Endometrial microvascular endothelial cells (primary cell): ENCODE measurements around the gene ARID1B. TPM values are rescaled to one million over a fixed set of nuclear protein-coding genes. Genes with fewer than 3 reads are reported as not detected.
"Not testable (repeated sequence)": the region's sequence is repeated elsewhere in the genome, so short reads cannot be mapped to it uniquely, and the experiment has no call there.

ENCODE experiments used
- in situ Hi-C: cut with HindIII; loops from 2 replicates; pipeline ENCODE4 v1.10.0; 2017; ENCODE audit warnings: low sequenced_read_pairs, low pct_unique_long_range_greater_than_20kb; ENCODE audit errors: inconsistent ontology term
- total RNA-seq: library from RNA; depleted of rRNA; stranded (reverse); fragments of >200 nt; gene quantifications from one replicate; pipeline ENCODE4 v1.2.3, GENCODE V29; 2015; ENCODE audit errors: inconsistent ontology term

ARID1B gene
- total RNA-seq, 1 donor from 2014 or later = 24.6 TPM

DNA sequence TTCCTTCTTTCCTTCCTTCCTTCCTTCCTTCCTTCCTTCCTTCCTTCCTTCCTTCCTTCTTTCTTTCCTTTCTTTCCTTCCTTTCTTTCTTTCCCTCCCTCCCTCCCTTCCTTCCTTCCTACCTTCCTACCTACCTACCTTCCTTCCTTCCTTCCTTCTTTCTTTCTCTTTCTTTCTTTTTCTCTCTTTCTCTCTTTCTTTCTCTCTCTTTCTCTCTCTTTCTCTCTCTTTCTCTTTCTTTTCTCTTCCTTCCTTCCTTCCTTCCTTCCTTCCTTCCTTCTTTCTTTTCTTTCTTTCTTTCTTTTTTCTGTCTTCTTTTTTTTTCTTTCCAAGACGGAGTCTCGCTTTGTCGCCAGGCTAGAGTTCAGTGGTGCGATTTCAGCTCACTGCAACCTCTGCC, 262.5 kb downstream of the ARID1B start:
- in situ Hi-C loops = not testable (repeated sequence)

DNA sequence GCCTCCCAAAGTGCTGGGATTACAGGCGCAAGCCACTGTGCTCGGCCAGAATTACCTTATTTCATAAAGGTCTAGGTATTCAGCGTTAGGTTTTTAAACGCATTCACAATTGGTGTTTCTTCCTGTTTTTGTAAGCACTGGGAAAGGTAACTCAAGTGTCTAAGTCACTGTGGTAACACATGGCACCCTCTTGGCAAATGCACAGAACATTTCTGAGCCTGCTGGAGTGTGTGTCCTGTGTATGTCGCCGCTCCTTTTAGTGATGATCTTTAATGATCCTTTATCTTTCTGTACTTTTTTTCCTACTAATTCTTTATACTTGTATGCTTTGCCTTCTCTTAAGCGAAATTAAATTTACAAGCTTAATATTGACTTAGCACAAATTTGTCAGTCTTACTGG, 263.0 kb downstream of the ARID1B start:
- in situ Hi-C loops = no loop called here

DNA sequence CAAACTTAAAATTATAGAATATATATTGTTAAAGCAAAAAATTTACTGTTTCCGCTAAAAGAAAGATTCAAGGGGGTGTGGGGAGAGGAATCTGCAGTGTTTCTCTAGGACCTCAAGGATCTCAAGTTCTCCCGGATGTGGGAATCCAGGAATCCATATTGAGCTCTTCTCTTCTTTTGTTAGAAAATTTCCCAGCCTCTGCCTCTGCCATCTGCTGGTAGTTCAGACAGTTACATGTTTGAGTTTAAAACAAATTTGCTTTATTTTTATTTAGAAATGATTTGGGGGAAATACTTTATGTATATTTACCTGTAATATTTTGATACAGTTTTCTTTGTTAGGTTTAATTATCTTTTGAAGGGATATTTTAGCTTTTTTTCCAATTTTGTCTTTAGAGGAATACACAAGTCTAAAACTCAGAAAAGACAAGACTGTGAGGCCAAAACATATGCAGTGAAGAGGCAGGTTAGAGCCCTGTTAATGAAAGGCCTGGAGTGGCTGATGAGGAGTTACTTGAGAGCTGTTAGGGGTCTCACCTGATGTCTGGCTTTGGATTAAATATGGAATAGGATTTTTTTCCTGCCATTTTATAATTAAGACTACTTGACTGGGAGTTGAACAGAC, 268.8 kb downstream of the ARID1B start:
- in situ Hi-C loops = no loop called here

DNA sequence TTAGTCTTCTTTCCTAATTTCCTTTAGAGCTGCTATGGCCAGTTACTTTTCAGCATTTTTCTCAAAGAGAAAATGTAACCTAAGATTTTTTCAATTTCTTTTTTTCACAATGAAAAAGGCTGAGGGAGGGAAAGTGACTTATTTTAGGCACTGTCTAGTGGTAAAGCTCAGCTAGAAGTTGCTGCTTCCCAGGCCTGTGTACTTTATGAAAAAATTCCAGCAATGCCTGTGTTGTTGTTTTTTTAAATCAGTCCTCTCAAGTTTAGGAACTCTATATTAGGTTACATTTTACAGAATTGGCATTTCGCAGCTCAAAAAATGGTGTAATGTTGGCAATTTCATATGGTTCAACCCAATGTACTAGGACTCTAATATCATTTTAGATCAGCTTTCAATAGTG, 269.6 kb downstream of the ARID1B start:
- in situ Hi-C loops = no loop called here

DNA sequence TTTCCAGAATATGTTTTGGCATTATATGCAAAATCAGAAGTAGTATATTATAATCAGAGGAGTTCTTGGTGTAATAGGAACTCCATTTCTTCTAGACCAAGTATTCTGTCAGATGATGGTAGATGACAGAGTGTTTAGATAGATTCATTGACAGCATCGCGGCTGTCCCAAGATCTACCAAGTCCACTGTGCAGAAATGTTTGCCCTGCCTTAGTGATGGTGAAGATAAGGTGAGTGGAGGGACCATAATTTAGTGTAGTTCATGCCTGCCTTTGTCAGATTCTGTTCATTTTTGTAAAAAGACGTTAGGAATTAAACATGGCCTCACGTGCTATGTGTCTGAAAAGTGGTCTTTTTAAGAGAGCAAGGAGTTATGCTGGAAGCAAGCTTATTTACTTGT, 270.1 kb downstream of the ARID1B start:
- in situ Hi-C loops = no loop called here

DNA sequence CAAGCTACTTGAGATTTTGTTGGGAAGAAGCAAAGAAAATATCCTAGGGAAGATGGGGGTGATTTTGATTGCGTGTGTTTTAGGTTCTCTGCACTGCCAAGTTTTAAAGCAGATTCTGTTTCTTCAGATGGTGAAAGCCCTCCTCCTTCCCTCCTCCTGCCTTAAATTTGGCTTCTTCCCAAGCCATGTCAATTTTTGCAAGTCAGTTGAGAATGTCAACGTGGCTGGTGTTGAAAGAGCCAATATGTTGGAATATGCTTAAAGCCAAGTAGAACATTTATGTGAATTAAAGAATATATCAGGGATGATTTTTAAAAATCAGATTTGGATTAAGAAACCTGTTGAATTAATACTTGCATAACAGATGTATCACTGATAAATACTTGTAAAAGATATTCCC, 270.8 kb downstream of the ARID1B start:
- in situ Hi-C loops = no loop called here

DNA sequence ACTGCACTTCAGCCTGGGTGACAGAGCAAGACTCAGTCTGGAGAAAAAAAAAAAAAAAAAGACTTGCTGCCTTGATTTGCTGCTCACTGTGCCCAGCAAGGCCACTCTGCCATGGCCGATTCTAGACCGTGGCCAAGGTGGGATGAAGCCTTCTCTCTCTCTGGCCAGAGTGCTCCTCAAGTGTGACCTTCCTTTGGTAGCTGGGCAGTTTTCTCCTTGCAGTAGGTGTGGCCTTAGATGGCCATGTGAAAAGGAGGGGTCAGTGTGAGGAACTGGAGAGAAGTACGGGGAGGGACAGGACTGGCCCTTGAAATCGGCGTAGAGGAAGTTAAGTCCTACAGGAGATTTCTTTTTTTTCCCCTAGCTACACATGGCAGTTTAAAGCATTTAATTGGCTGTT, 272.0 kb downstream of the ARID1B start:
- in situ Hi-C loops = no loop called here

DNA sequence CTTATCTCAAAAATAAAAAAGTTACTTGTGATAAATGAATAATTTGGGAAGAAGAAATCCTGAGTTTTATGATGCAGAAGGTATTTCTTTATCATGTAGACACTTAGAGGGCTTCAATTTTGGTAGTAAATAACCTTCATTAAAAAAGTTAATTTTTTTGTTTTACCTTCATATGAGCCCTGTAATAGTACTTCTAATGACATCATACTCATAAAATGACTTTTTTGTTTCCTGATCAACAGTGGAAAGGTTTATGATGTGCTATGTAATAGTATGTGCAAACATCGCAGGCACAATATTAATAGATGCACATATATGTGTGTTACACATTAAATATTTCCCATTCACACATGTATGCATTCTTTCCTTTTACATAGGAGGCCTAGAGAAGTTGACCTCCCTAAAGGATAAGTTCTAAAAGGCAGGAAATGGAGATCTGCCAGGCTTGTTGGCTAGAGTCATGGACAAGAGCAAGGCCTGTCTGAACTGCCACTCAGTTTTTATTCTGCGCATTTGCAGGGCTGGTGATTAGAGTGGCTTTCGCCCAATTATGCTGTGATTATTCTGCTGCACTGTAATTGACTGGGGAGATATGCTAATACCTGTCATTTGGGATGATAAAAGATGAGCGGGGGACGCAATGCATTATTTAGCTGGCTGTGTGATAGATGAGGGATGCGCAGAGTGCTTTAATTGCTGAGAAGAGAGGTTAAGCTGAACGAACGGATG, 273.5 kb downstream of the ARID1B start:
- in situ Hi-C loops = no loop called here

DNA sequence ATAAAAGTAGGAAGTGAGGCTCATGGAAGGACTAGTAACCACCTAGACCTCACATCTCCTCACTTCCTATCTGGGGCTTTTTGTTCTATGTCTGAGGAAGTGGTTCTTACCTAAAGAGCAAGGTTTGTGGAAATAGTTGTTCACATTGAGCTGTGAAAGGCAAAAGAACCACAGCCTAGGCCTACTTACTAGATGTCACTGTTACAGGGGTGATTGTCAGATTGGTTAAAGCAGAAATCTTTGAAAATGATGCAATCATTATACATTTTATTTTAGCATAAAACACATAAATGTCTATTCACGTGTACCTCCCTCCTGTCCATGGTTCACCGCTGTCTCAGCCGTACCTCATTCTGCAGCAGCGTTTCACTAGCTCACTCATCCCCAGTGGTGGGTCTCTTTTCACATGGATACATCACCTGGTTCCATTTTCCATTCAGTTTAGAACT, 277.4 kb downstream of the ARID1B start:
- in situ Hi-C loops = no loop called here

DNA sequence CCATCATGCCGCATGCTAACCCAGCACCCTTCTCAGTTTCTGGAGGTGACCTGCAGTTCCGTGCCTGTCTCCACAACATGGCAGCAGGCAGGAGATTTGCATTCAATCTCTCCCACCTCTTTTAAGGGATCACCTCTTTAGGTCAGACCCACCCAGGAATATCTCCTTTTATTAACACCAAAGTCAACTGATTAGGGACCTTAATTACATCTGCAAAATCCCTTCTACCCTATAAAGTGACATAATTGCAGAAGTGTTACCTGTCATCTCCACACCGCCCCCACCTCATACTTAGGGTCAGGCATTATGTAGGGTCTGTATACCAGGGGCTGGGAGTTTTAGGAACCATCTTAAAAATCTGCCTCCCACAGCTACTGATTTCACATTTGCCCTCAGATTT, 278.7 kb downstream of the ARID1B start:
- in situ Hi-C loops = no loop called here

DNA sequence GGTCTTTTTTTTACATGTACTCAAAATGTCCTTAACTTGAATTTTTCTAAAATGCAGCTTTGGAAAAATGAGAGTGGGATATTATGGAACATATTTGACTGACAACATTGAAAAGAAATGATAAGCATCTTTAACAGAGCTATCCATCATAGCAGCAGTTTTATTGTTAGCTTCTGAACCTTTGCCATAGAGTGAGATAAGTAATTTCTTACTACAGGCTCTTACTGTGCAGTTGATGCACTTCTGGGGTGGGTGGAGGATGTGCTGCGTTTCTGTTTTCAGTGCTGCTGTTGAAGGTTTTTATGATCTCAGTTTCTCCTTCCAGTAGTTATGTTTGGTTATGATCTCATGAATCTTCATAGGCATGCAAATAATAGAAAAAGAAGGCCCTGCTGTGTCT, 279.1 kb downstream of the ARID1B start:
- in situ Hi-C loops = no loop called here

DNA sequence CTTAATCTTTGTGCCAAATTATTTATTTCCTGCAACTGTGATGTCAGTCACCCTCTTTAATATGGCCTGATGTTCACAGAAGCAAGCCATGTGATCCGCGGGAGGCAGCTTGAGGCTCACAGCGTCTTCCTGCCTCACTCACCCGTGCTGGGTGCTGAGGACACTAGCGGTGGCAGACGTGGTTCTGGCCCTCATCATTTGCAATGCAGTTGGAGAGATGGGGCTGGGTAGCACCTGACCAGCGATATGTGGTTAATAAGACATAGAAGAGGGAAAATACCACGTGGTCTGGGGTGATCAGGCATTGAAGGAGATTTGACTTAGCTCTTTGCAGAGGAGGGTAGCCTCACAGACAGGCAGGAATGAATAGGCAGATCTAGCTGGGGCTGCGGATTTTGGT, 281.4 kb downstream of the ARID1B start:
- in situ Hi-C loops = no loop called here

DNA sequence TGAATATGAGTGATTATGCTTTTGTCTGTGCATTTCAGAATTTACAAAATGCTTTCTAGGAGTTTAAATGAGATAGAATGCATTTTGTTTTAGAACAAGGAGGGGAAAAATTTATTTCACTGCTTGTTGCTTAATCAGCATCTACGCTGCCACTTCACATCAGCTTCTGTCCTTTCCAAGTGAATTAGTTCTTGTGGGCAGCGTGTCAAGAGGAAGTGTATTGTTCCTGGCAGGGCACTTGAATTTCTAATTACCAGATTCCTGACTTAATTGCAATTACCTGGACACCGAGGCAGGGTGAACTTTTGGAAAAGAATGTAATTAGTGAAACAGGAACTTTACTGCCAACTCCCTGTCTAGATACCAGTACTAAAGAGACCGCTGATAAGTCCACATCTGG, 282.6 kb downstream of the ARID1B start:
- in situ Hi-C loops = no loop called here

DNA sequence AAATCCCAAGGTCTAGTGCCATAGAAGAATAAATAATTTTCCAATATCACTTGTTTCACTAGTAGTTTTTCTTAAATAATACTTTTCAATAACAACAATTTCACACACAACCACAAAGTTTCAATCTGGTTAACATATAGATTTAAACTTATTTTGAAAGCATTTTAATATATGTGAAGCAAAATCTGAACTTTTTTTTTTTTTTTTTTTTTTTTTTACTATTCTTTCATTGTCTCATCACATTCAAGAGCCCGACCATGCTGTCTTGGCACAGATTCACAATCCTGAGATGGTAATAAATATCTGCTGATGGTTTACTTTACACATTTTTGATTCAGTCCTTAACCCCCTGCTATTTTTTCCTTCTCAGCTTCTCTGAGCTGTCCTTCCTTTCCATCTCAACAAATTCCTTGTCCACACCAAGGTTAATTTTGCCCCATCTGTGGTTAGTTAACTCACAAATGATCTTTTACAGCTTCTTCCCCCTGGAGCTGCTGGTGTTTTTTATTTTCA, 283.3 kb downstream of the ARID1B start:
- in situ Hi-C loops = no loop called here

DNA sequence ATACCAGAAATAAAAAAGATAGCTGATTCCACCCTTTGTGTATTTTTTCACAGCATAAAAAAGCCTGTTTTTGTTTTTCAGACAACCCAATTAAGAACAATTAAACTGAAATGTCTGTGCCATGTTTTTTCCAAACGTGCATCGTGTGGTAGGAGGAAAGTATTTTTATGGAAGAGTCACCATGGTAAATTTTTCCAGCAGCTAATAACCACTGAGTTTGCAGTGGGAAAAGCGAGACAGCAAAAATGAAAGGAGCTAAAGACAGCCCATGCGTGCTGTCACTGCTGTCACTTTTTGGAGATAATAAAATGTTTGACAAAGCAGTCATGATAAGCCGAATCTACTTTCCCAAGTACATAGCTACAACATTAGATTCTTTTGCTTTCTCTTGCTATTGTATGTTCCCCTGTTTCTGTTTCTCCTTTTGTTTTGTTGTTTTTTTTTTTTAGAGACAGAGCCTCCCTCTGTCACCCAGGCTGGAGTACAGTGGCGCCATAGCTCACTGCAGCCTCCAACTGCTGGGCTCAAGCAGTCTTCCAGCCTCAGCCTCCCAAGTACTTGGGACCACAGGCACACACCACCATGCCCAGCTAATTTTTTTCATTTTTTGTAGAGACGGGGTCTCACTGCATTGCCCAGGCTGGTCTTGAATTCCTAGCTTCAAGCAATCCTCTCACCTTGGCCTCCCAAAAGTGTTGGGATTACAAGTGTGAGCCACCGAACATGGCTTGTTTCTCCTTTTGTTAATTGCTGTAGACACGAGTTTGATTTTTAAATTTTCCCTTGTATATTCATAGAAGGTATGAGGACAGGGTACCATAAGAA, 284.8 kb downstream of the ARID1B start:
- in situ Hi-C loops = no loop called here

DNA sequence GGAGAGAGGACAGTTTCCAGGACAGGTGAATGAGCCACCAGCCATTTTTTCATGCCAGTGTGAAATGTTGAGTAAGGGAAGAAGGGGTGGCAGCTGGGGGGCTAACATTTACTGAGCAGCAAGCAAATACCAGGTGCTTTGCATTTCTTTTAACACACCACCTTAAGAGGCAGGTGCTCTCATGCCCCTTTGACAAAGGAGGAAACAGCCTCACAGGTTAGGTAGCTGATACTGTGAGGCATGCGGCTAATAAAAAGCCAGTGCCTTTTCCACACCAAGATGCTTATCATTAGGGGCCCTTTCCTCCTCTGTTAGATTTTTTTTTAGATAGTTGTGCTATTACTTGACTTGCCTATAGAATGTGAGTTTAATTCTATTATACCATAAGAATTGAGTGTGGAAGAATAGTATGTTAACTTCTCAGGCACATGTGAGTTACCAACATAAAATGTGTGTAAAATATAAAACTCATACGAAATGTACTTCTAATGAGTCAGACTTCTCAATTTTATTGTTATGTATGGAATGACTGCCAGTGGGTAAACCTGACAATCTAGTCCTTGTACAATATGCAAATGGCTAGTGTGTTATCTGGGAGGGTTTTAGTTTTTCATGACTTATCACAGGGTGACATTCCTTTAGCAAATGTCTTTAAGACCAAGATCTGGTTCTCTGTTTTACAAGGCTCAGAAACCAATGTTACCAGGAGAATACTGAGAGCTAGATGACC, 286.2 kb downstream of the ARID1B start:
- in situ Hi-C loops = no loop called here

DNA sequence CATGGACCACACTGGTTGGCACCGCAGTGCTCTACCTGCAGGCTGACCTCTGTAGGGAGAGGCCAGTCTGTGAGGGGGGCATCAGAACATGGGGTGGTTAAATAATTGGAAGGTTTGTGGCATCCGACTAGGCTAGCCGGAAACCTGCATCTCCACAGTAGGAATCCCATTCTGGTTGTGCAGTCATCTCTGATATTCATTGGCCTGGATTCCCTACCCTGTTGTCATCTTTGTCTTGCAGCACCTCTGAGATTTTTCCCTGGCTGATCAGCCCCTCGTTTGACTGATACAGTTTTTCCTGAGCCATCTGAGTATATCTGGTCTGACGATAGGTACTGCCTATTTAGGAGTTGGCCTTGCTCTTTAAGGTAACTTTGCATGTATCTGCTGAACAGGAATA, 286.7 kb downstream of the ARID1B start:
- in situ Hi-C loops = no loop called here

DNA sequence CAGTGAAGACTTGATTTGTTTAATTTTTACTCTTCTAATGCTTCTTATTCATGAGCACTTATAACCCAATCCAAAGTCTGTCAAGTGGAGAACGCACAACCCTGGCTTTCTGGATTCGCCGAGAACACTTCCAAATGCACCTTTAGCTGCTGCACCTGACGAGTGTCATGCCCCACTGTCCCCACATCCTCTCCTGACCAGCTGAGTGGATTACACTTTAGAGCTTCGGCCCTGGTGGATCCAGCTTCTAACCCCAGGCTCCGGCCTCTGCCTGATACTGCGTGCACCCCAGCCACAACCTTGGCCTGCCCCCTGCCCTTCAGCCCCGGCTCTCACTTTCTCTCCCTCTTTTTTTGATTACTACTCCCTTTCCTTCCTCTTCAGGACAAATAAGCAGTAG, 287.3 kb downstream of the ARID1B start:
- in situ Hi-C loops = no loop called here

DNA sequence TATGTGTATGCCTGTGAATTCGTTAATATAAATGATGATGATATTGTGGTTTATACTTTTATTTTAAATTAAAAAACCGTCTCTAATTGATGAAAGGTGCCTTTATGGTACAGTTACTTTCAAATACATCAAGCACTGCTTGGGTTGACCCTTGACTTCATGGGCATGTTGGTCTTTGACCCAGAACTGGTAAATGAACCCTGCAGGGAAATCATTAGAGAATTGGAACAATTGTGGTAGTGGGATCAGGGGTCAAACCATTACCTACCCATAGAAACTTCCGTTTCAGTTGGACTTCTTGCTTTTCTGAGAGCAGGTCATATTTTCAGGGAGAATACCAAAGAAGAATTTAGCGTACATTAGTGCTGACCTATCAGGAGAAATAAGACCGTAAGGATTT, 288.2 kb downstream of the ARID1B start:
- in situ Hi-C loops = no loop called here
